GM08714 (cell line): ENCODE results near the gene CHIC2.

ENCODE experiments used
- H3K4me3 ChIP-seq: fragments of 200-500 bp; sonication (Bioruptor generic); 2 replicates; pipeline ENCODE4 v1.5.1; 2014; ENCODE audit warnings: mild to moderate bottlenecking, low read length, inconsistent platforms
- ZNF274 ChIP-seq: IDR thresholded peaks from 2 replicates; pipeline ENCODE4 v1.6.1; 2012; ENCODE audit warnings: mild to moderate bottlenecking, low read depth, low read length

The CHIC2 gene

GRCh38 chr4:53986062-53986461, 78.3 kb downstream of the CHIC2 start:
- no peak overlapping the region for H3K4me3 ChIP-seq
- TF ChIP-seq ZNF274 = no peak

- TF ChIP-seq ZNF274 = no peak
- no peak overlapping the region for H3K4me3 ChIP-seq
These were observed 82.8 kb downstream of the CHIC2 start for GRCh38 chr4:53981567-53981966.

- no peak for TF ChIP-seq ZNF274
- H3K4me3 ChIP-seq = no peak overlapping the region
These were observed 83.3 kb downstream of the CHIC2 start for GRCh38 chr4:53981066-53981465.

GRCh38 chr4:53974561-53974960, 89.8 kb downstream of the CHIC2 start:
- H3K4me3 ChIP-seq = no peak overlapping the region
- TF ChIP-seq ZNF274 = no peak

GRCh38 chr4:53967986-53968385, 96.4 kb downstream of the CHIC2 start:
- no peak overlapping the region for H3K4me3 ChIP-seq
- TF ChIP-seq ZNF274 = no peak

GRCh38 chr4:53963781-53964180, 100.6 kb downstream of the CHIC2 start:
- TF ChIP-seq ZNF274 = no peak
- H3K4me3 ChIP-seq = no peak overlapping the region

- no peak overlapping the region for H3K4me3 ChIP-seq
- no peak for TF ChIP-seq ZNF274
These were observed 101.1 kb downstream of the CHIC2 start for GRCh38 chr4:53963336-53963735.

- H3K4me3 ChIP-seq = no peak overlapping the region
- no peak for TF ChIP-seq ZNF274
These were observed 101.7 kb downstream of the CHIC2 start for GRCh38 chr4:53962516-53963225.

- no peak for TF ChIP-seq ZNF274
- no peak overlapping the region for H3K4me3 ChIP-seq
These were observed 103.1 kb downstream of the CHIC2 start for GRCh38 chr4:53961351-53961750.

- H3K4me3 ChIP-seq = no peak overlapping the region
- no peak for TF ChIP-seq ZNF274
These were observed 103.6 kb downstream of the CHIC2 start for GRCh38 chr4:53960843-53961242.
